A549 (cell line): ENCODE results near the gene SBF2. TPM values are rescaled to one million over a fixed set of nuclear protein-coding genes. Genes with fewer than 3 reads are reported as not detected.

Experiments used
- ATAC-seq, 2 experiments: fragments of 200-7000 bp in 1 of 2; fragments of >200 bp in 1 of 2; cut with Nextera tagmentation in 1 of 2; cut with Tn5 transposase in 1 of 2; 3 replicates each; pipeline versions ENCODE4 v1.8.0 to v1.9.1; 2018 to 2020; ENCODE audit warnings: mild to moderate bottlenecking in 1 of 2, moderate library complexity in 1 of 2
- CTCF ChIA-PET: fragments of 300-600 bp; sonication (Branson Sonifier 250); formaldehyde crosslinking; extraction: SDS; loops from one replicate; lab custom pipeline; 2021; ENCODE audit warnings: antibody characterized with exemption, inconsistent platforms; lab: Yijun Ruan, JAX
- POLR2A ChIA-PET: fragments of 350-600 bp; formaldehyde crosslinking; extraction: SDS; loops from one replicate; lab custom pipeline; 2021; ENCODE audit warnings: antibody characterized with exemption, inconsistent platforms; lab: Yijun Ruan, JAX
- DNase-seq, 2 experiments: peaks; one replicate each; pipeline versions ENCODE4 v3.0.0 to v3.0.0-alpha.2; 2011 to 2016; ENCODE audit warnings: low read depth in 1 of 2, low spot score in 1 of 2
- FAIRE-seq: peaks from 2 replicates; lab custom pipeline; 2011; peaks lifted over from hg19 to GRCh38; lab: Jason Lieb, UNC
- H3K27ac ChIP-seq, 2 experiments: fragments of >200 bp; sonication (Bioruptor Twin); formaldehyde crosslinking; 3 replicates each; pipeline ENCODE4 v1.5.1; 2016 to 2017
- H3K4me1 ChIP-seq: fragments of >200 bp; sonication (Bioruptor Twin); formaldehyde crosslinking; 3 replicates; pipeline ENCODE4 v1.6.1; 2016
- H3K4me2 ChIP-seq: fragments of >200 bp; sonication (Bioruptor Twin); formaldehyde crosslinking; 3 replicates; pipeline ENCODE4 v1.6.1; 2016
- H3K4me3 ChIP-seq: fragments of >200 bp; sonication (Bioruptor Twin); formaldehyde crosslinking; 3 replicates; pipeline ENCODE4 v1.5.1; 2016
- H3K9me3 ChIP-seq: fragments of >200 bp; sonication (Bioruptor Twin); formaldehyde crosslinking; 3 replicates; pipeline ENCODE4 v1.6.1; 2016
- CBX8 ChIP-seq: fragments of 200-600 bp; sonication (generic); IDR thresholded peaks from 2 replicates; pipeline ENCODE4 v1.6.1; 2016
- EHF ChIP-seq: fragments of 250-450 bp; sonication (Bioruptor Pico); IDR thresholded peaks from 2 replicates; pipeline ENCODE4 v1.5.0; 2020; ENCODE audit warnings: mild to moderate bottlenecking
- ESRRA ChIP-seq: fragments of 150-350 bp; IDR thresholded peaks from 2 replicates; pipeline ENCODE4 v1.6.1; 2014; ENCODE audit warnings: mild to moderate bottlenecking, low read length, borderline replicate concordance
- FOSL2 ChIP-seq, 2 experiments: fragments of 450-650 bp in 1 of 2; fragments of >200 bp in 1 of 2; sonication (Bioruptor Twin) in 1 of 2; formaldehyde crosslinking; IDR thresholded peaks; 2 replicates each; pipeline versions ENCODE4 v1.5.0 to v1.6.1; 2016 to 2020; ENCODE audit warnings: mild to moderate bottlenecking in 1 of 2, moderate library complexity in 1 of 2
- GATA3 ChIP-seq: IDR thresholded peaks from 2 replicates; pipeline ENCODE4 v1.6.1; 2012; ENCODE audit warnings: borderline replicate concordance
- HDAC2 ChIP-seq: fragments of 200-600 bp; sonication (generic); IDR thresholded peaks from 2 replicates; pipeline ENCODE4 v1.6.1; 2016
- HOXA7 ChIP-seq: fragments of 250-450 bp; sonication (Bioruptor Pico); IDR thresholded peaks from 2 replicates; pipeline ENCODE4 v1.5.0; 2020; ENCODE audit warnings: mild to moderate bottlenecking, moderate library complexity
- NPAS2 ChIP-seq: fragments of 250-450 bp; sonication (Bioruptor Pico); IDR thresholded peaks from 2 replicates; pipeline ENCODE4 v1.8.0; 2022; ENCODE audit warnings: mild to moderate bottlenecking, moderate library complexity, borderline replicate concordance
- RCOR1 ChIP-seq: fragments of 150-350 bp; IDR thresholded peaks from 2 replicates; pipeline ENCODE4 v1.6.1; 2014; ENCODE audit warnings: antibody characterized with exemption, low read length, low read depth
- SREBF2 ChIP-seq: fragments of 450-650 bp; IDR thresholded peaks from 2 replicates; pipeline ENCODE4 v1.6.1; 2014; ENCODE audit warnings: mild to moderate bottlenecking, moderate library complexity
- ZNF302 ChIP-seq: fragments of 250-450 bp; sonication (Bioruptor Pico); IDR thresholded peaks from 2 replicates; pipeline ENCODE4 v1.9.0; 2021; ENCODE audit warnings: inconsistent platforms, mild to moderate bottlenecking, moderate library complexity
- WGBS: methylation state at CpG from one replicate; pipeline ENCODE4 v1.1.6; 2017; ENCODE audit errors: missing lambda C conversion rate; 5-methylcytosine and 5-hydroxymethylcytosine counted together
- polyA plus RNA-seq, 4 experiments: library from polyadenylated mRNA; depleted of rRNA in 3 of 4; stranded (reverse); fragments of >200 nt; fragmentation: RNase III in 1 of 4; extraction: RNeasy Plus Mini Kit Qiagen cat#74134 plus additional on column Dnase treatment in 1 of 4; gene quantifications; 2 replicates in 3 of 4; 3 replicates in 1 of 4; pipeline ENCODE4 v1.2.3, GENCODE V29; 2011 to 2017
- TF ChIP-seq, protein P1 (sequence below): fragments of 250-450 bp; sonication (Bioruptor Pico); IDR thresholded peaks from 2 replicates; pipeline ENCODE4 v1.5.0; 2020; ENCODE audit warnings: low read depth, mild to moderate bottlenecking, moderate library complexity
- TF ChIP-seq, protein P2 (sequence below): fragments of >200 bp; sonication (Bioruptor Twin); formaldehyde crosslinking; IDR thresholded peaks from 3 replicates; pipeline ENCODE4 v1.5.1; 2016
- TF ChIP-seq, protein P3 (sequence below): IDR thresholded peaks from 2 replicates; pipeline ENCODE4 v1.6.1; 2012
- TF ChIP-seq, protein P4 (sequence below): IDR thresholded peaks from 2 replicates; pipeline ENCODE4 v1.6.1; 2012; ENCODE audit warnings: low read depth, borderline replicate concordance
- TF ChIP-seq, protein P5 (sequence below): fragments of 150-350 bp; IDR thresholded peaks from 2 replicates; pipeline ENCODE4 v1.6.1; 2014; ENCODE audit warnings: low read depth, mild to moderate bottlenecking, low read length
- TF ChIP-seq, protein P6 (sequence below): fragments of >200 bp; sonication (Bioruptor Twin); formaldehyde crosslinking; IDR thresholded peaks from 3 replicates; pipeline ENCODE4 v1.6.1; 2016

SBF2 gene
- polyA plus RNA-seq, 2 of the 4 experiments (the other 2 are of a cell fraction): 11.1 to 49.6 TPM

DNA sequence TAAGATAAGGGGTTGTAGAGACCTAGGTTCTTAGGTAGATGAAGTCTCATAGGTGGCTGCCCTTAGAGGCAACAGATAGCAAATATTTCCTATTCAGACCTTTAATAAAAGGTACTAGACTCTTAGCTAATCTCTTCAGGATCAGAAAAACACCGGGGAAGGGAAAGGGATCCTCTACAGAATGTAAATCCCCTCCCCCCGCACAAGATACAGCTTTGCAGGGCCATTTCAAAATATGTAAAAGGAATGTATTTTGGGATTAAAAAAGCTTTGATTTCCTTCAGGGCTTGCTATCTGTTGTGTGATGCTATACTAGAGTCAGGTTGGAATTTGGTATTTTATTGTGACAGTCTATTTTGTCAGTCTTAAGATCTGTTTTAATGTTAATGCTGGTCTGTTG lies 517.0 kb downstream of the SBF2 start:
- peaks cover 31% of the 10 kb centered on the region for H3K4me1 ChIP-seq
- ChIA-PET POLR2A (no interaction called here), CTCF (interaction anchor here (1.2 to 2.7 kb wide), 4 partner anchors 17 to 527 kb away, joined by 3 to 11 read pairs (median 6); partner anchors contain the start of gene ADM)
- H3K4me3 ChIP-seq: no peak overlapping the region
- H3K4me2 ChIP-seq: no peak overlapping the region
- no peak for ATAC-seq
- no peak for FAIRE-seq
- TF ChIP-seq, protein P1, sequence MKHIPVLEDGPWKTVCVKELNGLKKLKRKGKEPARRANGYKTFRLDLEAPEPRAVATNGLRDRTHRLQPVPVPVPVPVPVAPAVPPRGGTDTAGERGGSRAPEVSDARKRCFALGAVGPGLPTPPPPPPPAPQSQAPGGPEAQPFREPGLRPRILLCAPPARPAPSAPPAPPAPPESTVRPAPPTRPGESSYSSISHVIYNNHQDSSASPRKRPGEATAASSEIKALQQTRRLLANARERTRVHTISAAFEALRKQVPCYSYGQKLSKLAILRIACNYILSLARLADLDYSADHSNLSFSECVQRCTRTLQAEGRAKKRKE (CRISPR knock-in tag): no peak
- TF ChIP-seq, protein P2, sequence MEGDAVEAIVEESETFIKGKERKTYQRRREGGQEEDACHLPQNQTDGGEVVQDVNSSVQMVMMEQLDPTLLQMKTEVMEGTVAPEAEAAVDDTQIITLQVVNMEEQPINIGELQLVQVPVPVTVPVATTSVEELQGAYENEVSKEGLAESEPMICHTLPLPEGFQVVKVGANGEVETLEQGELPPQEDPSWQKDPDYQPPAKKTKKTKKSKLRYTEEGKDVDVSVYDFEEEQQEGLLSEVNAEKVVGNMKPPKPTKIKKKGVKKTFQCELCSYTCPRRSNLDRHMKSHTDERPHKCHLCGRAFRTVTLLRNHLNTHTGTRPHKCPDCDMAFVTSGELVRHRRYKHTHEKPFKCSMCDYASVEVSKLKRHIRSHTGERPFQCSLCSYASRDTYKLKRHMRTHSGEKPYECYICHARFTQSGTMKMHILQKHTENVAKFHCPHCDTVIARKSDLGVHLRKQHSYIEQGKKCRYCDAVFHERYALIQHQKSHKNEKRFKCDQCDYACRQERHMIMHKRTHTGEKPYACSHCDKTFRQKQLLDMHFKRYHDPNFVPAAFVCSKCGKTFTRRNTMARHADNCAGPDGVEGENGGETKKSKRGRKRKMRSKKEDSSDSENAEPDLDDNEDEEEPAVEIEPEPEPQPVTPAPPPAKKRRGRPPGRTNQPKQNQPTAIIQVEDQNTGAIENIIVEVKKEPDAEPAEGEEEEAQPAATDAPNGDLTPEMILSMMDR: no peak
- TF ChIP-seq, protein P3, sequence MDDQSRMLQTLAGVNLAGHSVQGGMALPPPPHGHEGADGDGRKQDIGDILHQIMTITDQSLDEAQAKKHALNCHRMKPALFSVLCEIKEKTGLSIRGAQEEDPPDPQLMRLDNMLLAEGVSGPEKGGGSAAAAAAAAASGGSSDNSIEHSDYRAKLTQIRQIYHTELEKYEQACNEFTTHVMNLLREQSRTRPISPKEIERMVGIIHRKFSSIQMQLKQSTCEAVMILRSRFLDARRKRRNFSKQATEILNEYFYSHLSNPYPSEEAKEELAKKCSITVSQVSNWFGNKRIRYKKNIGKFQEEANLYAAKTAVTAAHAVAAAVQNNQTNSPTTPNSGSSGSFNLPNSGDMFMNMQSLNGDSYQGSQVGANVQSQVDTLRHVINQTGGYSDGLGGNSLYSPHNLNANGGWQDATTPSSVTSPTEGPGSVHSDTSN: no peak
- TF ChIP-seq FOSL2 (IDR thresholded peaks at IDR 0.05) (no peak), FOSL2 (CRISPR knock-in tag; IDR thresholded peaks at IDR 0.05) (no peak), RCOR1 (no peak), NPAS2 (CRISPR knock-in tag) (no peak), HDAC2 (no peak), HOXA7 (no peak), ESRRA (no peak), EHF (no peak), SREBF2 (no peak), CBX8 (no peak), ZNF302 (CRISPR knock-in tag) (no peak)
- TF ChIP-seq, protein P4, sequence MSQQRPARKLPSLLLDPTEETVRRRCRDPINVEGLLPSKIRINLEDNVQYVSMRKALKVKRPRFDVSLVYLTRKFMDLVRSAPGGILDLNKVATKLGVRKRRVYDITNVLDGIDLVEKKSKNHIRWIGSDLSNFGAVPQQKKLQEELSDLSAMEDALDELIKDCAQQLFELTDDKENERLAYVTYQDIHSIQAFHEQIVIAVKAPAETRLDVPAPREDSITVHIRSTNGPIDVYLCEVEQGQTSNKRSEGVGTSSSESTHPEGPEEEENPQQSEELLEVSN: no peak
- TF ChIP-seq, protein P5, sequence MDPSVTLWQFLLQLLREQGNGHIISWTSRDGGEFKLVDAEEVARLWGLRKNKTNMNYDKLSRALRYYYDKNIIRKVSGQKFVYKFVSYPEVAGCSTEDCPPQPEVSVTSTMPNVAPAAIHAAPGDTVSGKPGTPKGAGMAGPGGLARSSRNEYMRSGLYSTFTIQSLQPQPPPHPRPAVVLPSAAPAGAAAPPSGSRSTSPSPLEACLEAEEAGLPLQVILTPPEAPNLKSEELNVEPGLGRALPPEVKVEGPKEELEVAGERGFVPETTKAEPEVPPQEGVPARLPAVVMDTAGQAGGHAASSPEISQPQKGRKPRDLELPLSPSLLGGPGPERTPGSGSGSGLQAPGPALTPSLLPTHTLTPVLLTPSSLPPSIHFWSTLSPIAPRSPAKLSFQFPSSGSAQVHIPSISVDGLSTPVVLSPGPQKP: no peak
- TF ChIP-seq, protein P6, sequence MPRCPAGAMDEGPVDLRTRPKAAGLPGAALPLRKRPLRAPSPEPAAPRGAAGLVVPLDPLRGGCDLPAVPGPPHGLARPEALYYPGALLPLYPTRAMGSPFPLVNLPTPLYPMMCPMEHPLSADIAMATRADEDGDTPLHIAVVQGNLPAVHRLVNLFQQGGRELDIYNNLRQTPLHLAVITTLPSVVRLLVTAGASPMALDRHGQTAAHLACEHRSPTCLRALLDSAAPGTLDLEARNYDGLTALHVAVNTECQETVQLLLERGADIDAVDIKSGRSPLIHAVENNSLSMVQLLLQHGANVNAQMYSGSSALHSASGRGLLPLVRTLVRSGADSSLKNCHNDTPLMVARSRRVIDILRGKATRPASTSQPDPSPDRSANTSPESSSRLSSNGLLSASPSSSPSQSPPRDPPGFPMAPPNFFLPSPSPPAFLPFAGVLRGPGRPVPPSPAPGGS: no peak
- no peak for DNase-seq
- no peaks in the 10 kb centered on the region for H3K9me3 ChIP-seq
- WGBS: 88% methylated on average over 2 of the region's 2 CpGs
- no peak overlapping the region for H3K27ac ChIP-seq

- ChIA-PET POLR2A (interaction anchor here (0.8 kb wide), 1 partner anchor 199 kb away, joined by 3 read pairs; no protein-coding TSS in a partner anchor), CTCF (interaction anchor here (1.2 to 2.7 kb wide), 5 partner anchors 16 to 528 kb away, joined by 3 to 11 read pairs (median 5); partner anchors contain the start of gene ADM)
- 95% methylated on average over 1 of the region's 1 CpG for WGBS
- FAIRE-seq (no peak), ATAC-seq (no peak), DNase-seq (no peak)
- Histone ChIP-seq H3K4me2 (no peak overlapping the region), H3K27ac (no peak overlapping the region), H3K4me3 (no peak overlapping the region), H3K4me1 (peaks cover 31% of the 10 kb centered on the region), H3K9me3 (no peaks in the 10 kb centered on the region)
- peak; percentile 21; the same call in 1 of the 2 replicates for TF ChIP-seq GATA3
- no peak for TF ChIP-seq FOSL2 (IDR thresholded peaks at IDR 0.05)
- TF ChIP-seq FOSL2 (CRISPR knock-in tag; IDR thresholded peaks at IDR 0.05): no peak
Measured at GRCh38 chr11:9776203-9776602, 517.8 kb downstream of the SBF2 start.
